ENCODE data around the gene LHX1.

LHX1 gene

DNA sequence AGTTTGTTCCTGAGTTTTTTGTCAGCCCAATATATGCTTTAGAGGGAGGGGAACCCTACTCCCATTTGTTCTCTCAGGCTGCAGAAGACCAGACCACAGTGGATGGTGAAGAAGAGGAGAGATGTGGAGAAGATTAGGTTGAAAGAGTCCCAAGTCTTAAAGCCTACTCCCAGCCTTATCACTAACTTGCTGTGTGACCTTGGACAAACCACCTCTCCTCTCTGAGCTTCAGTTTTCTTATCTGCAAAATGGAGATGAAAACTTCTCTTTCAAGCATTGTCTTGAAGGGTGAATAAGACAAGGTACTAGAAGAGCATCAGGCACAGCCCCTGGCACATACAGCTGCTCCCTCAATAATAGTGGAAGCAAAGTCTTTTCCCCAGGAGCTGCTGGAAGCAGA is 15.1 kb upstream of the LHX1 start:
- DNase-seq (ENCODE audit: low read depth) = no peak

DNA sequence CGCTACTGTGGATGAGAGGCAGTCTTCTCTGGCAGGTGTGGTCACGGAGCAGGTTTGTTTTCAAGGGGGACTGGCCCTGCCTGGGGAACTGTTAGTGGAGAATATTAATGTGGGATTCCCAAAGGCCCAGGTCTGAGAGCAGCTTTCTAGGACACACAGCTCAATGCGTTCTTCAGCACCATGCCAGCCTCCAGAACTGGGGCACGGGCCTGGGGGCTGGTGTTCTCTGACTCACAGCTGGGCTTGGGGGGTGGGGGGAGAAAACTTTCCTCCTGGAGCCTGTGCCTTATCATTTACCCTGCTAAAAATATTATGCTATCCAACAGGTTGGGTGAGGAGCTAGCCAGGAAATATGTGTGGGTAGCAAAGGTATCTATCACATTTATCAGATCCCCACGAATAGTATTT is 13.5 kb upstream of the LHX1 start:
- no peak for DNase-seq (ENCODE audit: low read depth)

DNA sequence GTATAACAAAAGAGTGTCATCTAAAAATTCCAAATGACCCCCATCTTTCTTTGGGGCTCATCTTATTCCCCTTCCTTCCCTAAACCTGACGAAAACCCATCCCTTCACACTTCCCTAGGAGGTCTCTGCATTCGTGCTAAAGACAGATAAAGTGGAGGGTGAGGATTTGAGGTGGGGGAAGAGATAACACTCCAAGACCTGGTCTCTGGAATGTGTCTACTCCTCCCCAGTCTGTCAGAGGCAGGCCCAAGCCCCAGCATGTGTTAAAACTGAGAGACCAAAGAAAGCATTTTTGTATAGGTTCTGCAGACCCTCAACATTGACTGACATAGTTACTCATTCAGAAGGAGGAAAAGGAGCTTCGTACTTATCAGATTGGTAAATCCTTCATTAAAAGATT is 11.0 kb upstream of the LHX1 start:
- DNase-seq (ENCODE audit: low read depth) = no peak

DNA sequence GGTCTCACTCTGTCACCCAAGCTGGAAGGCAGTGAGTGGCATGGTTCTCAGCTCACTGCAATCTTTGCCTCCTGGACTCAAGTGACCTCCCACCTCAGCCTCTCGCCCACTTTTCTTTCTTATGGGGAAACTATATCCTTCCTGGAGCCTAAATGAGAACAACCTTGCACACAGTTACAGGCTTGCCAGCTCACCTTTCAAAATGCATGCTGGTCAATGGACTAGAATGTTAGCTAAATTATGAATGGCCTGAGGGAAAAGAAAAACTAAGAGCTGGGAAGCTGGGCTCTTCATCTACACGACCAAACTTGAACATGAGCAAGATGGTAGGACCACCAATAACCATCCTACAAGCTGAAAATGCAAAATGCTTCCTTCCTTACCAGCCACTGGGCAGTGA is 10.6 kb upstream of the LHX1 start:
- no peak for DNase-seq (ENCODE audit: low read depth)

DNA sequence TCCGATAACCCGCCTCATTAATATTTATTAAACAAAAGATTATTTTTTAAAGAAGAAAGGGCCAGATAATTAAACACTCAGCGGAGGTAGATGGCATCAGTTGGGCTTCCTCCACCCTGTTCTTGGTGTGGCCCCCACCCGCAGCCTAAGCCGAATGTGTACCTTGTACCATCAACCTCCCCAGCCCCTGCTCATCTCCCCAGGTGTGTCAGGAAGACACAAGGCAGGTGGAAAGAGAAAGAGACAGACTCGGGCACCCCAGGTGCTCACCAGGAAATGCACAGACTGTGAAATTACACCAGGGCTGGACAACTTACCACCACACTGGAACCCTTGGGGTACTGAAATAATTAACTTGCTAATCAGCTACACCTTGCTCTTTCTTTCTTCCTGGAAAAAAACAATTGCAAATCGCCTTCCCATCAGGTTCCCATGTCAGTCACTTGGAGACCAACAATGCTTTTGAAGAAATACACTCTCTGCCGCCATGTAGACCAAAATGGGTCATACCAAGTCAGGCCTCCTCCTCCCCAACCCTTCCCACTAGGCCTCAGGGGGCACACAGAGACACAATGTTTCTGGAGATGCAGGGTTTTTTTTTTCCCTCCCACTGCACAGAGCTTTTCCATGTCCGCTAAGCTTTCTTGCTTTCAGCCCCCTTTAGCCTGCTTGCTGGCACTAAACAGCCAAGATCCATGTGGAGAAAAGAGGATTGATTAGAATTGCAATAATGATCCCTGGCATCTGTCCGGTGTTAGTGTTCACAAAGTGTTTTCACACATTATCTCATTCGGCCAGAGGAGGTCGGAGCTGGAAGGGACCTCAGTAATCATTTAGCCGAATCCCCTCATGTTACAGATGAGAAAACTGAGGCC is 8.6 kb upstream of the LHX1 start:
- no peak for DNase-seq (ENCODE audit: low read depth)

DNA sequence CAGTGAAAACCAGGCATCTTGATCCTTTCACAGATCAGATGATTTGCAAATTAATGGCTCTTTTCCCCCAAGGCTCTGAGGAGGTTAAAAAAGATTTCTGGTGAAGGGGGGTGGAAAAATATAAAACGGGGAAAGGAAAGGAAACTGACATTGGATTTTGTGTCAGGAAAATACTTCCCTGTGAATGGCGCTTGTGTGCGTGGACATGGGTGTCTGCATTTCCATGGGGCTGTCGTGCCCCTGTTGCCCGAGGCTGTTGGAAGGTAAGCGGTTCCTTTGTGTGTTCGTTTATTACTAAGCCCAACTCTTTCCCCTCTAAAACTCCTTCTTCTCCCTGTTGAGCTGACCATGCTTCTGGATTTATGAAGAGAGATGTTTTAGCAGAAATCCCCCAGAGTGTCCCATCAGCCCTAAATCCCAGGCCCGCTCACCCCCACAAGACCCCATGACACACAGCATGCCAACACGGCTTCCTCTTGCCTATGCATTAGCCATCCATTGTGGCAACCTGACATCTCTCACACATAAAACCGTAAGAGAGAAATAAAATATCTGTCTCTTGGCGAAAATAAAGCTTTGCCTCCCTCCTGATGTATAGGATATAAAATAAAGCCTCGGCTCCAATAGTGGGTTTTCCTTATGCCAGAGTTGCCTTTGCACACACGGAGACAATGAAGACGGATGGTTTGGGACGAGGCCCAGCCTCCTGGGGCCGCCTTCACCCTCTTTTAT is 7.3 kb upstream of the LHX1 start:
- no peak for DNase-seq (ENCODE audit: low read depth)

DNA sequence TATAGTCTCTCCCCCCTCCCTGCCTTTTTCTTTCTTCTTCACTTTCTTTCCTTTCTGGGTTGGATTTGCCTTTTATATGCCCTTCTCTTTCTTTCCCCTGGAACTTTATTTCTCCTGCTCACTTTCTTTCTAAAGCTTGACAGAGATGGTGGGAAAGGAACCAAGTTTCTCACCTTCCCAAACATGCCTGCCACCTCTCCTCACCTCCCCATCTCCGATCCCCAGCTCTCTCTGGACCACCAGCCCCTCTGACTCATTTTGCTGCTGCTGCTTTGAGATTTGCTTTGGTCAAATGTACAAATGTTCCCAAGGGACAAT is 6.7 kb upstream of the LHX1 start:
- no peak for DNase-seq (ENCODE audit: low read depth)

DNA sequence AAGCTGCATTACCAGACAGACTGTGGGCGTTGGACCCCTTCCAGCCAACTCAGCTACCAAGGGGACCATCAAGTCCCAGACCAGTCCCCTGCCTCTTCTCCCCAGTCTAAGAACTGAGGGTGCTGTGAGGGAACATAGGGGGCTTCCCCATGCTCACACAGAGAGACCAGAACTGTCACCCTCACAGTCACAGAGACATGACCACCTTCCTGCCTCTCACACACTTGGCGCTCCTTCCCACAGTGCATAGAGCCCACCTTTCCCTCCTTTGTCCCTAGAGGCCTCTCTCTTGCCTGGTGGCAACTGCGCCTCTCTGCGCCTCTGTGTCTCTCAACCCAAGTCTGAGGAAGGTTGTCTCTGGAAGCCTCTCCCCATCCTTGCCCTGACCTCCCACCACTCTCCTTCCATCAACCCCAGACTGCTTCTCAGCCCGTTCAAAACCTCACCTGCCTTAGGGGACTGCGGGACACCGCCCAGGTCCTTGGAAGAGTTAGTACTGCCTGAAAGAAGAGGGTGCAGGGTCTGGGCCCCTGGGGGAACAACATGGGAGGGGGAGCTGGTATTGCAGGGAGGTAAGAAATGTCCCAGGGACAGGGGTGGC is 6.1 kb upstream of the LHX1 start:
- DNase-seq (ENCODE audit: low read depth) = no peak

DNA sequence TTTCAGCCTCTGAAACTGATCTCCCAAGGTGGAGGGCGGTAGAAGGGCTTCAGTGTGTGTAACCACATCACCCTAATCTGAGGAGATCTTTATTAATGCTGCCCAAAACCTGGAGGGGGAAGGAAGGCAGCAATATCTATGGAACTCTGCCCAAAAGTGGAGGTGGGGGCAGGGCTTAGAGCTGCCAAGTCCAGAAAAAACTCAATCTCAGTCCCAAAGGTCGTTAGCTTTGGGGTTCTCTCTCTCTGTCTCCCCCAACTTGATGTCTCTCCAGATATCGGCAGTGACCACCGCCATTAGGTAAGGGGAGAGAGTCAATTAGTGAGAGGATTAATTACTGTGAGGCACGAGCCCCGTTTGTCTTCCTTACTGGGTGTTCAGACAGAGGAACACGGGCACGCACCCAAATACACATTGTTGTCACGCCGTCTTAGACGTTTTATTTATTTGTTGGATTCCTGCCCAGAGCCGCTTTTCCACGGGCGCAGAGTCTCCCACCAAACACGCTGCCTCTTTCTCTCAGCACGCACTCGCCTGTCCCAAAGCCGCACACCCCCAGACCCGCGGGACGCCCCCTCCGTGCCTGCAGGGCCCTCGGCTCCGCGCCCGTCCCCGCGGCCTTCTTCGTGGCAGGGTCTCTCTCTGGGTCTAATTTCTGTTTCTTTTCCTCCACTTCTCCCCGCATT is 5.4 kb upstream of the LHX1 start:
- no peak for DNase-seq (ENCODE audit: low read depth)

DNA sequence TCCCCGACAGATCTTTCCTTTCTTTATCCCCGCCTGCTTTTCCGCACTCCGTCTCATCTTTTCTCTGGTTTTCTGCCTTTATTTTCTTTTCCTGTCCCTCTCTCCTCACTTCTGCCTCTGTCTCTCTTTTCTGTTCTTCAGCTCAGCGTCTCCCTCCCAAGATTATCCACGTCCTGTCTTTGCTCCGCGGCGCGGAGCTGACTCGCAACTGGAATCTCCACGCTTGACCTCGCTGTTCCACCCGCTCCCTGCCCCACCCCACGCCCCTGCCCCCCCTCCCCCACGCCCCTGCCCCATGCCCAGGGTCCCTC is 4.9 kb upstream of the LHX1 start:
- no peak for DNase-seq (ENCODE audit: low read depth)

DNA sequence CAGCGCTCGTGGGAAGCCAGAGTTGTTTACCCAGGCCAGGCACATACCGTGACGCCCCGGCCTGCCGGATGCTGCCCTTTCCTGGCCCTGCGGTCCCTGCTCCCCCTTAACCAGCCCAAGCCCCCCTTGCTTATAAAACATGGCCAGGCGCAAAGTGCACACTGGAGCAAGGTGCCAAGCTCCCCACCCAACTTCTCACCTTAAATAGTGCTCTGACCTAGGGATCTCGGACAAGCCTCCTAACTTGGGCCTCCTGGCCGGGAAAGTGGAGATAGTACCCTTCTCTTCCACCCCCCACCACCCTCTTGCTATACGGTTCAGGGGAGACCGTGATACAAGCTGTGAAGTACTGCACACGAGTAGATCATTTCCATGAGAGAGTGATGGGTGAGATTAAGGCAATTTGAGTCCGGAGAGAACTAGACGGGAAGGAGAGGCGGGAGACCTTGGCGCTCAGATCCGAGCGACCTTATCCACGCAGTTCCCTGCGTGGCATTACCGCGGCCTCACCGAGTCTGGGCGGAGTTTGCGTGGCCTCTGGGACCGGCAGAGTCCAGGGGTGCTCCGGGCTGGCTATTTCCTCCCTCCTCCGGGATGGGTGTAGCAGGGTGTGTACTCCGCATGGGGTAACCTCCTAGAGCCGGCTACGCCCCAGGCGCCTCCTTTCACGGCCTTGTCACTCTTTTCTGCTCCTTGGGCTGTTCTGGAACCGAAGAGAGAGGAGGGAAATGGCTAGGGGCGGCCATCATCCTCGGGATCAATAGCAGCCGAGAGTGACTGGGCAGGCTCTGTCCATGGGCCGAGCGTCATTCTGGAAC is 4.4 kb upstream of the LHX1 start:
- no peak for DNase-seq (ENCODE audit: low read depth)

DNA sequence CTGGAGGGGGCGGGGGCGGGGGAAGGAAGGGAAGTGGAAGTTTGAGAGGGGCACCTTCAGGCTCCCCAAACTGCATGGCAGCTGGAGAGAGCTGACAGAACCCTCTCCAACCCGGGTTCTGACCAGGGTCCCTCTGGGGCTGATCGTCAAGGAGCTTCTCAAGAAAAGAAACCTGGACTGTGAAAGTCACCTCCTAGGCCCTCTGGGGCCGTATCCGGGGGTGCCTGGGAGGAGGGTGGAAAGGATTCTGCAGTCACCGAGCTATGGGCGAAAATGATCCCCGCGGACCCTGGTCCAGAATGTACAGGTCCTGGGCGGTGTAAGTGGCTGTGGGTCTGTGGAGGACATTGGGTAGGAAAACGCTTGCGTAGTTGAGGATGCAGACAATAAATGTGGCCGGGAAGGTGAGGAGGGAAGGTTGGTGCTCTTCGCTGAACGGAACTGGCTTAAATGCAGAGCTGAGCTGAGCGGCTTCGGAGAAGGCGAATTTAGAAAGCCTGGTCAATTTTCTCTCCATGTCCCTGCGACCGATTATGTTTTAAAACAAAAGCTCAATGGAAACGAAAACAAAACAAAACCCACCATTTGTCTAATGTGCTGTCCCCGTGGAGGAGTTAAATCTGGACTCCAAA is 3.6 kb upstream of the LHX1 start:
- DNase-seq (ENCODE audit: low read depth) = no peak

DNA sequence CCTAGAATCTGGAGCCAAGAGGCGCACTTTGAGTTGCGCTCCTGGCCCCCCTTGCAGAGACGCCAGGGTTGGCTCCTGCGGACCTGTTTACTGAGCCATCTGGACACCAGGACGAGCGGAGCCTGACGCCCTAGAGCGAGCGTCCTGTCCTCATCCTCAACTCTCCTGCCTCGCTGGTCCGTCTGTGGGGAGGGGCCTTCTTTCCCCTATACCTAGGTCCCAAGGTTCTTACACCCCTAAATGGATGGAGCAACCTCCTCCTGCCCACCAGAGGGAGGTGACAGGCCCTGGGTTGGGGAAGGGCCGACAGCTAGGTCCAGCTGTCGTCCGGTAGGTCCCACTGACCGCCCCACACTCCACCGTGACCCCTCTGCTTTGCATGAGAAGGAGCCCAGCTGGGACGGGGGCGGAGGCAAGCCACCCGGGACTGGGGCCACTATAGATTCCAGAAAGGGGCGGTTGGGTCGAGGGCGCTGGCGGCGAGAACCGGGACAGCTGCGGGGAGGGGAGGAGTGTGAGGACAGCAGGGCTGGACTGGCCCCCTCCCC is 3.1 kb upstream of the LHX1 start:
- no peak for DNase-seq (ENCODE audit: low read depth)

DNA sequence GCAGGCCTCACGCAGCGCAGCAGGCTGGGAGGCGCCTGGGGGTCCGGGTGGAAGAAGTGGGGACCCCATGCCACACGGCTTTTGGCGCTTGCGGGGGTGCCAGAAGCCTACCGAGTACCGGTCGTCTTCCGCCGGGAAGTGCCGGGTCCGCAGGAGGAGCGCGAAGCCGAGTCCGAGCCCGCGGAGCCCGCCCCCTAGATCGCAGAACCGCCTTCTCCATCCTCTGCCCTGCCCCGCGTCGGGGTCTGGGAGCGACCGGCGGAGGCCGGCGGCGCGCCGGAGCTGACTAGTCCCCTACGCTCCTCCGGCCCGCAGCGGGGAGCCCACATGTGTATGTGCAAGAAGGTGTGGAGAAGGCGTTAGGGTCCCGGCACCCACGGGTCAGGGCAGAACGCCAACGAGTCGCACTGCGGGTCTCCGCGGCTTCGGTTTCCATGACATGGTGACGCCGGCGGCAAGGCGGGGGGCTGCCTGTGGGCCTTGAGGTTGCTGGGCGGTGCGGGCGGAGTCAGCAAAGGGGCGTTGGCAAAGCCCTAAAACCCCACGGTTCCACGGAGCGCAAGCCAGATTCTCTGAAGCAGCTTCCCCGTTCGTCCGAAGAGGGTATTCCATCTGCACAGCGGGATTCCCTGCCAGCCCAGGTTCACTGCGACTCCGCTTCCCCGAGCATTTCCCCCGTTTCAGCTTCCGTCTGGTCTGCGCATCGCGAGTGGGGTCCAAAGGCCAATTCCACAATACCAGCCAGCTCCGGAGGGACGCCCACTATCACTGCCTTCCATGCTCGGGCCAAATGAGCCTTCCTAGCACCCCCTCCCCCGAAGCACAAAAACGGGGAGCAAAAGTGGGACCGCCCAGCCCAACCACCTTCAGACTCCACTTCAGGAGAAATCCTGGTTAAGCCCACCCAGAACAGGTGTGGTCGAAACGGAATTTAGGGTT is 2.3 kb upstream of the LHX1 start:
- DNase-seq (ENCODE audit: low read depth) = no peak

DNA sequence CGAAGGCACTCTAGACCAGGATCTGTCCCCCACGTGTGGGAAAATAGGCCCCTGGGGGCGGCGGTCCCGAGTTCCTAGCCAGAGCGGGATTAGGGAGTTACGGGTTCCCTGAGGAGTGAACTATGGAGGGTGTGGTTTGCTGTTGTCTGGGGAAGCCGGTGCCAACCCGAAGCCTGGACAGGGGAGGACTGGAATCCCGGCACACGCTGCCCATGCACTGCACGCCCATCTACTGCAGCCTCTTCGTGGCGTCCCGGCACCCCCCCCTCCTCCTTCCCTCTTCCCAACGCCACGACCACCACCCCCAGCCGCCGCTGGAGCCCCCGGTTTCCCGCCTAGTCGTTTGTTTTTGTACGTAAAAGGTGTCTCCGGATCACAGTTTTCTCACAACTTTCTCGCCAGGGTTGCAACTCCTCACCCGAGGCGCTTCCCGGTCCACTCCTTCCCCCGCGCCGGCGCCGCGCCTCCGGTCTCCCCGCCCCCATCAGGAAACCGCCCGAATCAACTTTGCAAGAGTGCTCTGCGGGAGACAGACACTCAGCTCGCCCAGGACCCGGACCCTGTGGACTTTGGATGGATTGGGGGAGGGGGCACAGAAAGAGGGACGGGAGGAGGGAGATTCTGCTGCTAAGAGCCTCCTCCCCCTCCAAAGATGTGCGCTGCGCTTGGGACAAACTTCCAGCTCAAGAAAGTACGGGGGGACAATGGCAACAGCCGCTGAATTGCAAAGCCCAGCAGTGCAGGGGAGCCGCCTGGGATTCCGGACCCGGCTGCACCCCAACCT is 1.4 kb upstream of the LHX1 start:
- no peak for DNase-seq (ENCODE audit: low read depth)

DNA sequence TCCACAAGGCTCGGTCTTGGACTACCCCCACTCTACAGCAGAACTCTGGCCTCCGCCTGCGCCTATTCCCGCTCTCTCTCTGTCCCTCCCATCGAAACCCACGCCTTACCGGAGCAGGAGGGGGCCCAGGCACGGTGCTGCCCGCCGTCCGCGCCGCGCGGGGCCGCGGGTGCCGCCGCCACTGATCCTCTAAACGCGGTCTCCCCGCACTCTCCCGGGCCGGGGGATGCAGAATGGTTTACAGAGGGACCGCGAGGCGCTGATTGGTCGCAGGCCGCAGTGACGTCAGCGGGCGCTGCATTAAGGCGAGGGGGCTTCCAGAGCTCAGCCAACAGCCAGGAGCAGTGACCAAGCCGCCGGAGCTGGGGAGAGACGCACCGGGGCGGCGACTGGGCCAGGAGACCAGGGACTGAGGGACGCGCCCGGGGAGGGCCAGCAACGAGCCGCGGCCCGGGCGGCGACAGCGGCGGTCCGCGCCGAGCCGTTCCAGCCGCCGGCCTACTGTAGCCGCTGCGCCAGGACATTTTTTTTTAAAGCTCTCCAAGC is 747 bp upstream of the LHX1 start:
- DNase-seq (ENCODE audit: low read depth) = no peak

DNA sequence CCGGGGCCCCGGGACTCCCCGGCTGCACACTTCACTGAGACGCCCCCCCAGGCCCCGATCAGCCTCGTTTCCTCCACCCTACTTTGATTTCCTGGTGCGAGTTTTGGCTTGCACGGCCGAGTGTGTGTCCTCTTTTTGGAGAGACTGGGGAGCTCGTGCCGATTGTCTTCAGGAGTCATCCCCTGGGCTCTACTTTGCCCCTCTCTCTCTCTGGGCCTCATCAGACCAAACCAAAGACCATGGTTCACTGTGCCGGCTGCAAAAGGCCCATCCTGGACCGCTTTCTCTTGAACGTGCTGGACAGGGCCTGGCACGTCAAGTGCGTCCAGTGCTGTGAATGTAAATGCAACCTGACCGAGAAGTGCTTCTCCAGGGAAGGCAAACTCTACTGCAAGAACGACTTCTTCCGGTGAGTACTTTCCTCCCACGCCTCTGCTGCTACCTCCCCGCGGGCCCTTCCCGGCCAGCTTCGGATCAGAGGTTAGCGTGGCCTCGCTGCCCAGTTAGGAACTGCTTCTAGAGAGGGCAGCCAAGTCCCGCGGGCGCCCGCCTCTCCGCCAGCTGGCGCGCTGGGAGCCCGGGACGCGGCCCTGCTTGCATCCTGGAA is 787 bp downstream of the LHX1 start:
- DNase-seq (ENCODE audit: low read depth) = no peak

DNA sequence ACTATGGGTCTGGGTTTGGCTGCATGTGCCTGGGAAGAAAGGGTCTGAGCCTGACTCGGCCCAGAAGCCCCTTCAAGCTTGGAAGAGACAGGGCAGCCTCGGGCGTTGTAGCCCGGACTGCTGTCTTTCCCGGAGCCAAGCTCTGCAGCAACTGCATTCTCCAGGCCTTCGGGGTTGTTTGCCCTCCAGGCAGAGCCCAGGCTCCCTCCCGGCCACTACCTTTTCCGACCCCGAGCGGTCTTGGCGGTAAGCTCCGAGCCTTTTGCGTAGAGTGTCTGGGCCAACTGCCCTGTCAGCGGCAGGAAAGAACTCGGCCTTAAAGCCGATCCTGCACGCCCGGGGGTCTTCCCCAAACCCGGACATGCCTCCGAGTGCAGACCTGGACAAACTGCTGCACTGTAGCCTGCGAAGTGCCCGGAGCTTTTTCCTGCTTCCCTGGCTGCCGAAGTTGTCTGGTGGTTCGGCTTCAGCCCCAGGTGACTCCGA is 1.3 kb downstream of the LHX1 start:
- DNase-seq (ENCODE audit: low read depth) = no peak

Measured in stromal cell of bone marrow (primary cell).